ENCODE results near the gene SPINK1.

DNA sequence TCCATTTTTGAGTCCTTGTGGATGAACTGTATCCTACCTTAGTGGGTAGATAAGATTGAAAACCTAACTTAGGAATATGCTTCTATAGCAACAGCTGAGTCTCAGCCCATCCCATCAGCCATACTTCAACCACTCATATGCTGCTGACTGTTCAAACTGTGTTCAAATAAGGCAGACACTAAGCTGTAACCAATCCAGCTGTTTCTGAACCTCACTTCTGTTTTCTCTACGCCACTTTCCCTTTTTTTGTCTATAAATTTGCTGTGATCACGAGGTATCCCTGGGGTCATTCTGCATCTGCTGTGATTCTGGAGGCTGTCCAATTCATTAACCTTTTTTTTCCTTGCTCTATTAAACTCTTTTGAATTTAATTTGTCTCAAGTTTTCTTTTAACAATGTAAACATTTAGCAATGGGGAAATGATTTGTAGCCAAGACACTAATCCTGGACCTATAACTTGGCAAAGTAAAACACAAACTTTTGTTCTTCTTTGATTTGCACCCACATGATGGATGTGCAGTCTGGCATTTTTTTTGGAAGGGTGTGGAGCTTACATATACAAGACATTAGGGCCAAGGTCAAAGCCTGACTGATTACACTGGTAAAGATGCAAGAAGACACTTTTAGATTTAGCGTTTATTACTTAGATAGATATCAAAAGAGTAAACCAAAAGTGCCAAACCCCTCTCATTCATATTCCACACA, 32.1 kb upstream of the SPINK1 start:
- no peak for TF ChIP-seq EZH2 (IDR thresholded peaks at IDR 0.05; ENCODE audit: insufficient read depth, low read length)
- TF ChIP-seq, protein P1, sequence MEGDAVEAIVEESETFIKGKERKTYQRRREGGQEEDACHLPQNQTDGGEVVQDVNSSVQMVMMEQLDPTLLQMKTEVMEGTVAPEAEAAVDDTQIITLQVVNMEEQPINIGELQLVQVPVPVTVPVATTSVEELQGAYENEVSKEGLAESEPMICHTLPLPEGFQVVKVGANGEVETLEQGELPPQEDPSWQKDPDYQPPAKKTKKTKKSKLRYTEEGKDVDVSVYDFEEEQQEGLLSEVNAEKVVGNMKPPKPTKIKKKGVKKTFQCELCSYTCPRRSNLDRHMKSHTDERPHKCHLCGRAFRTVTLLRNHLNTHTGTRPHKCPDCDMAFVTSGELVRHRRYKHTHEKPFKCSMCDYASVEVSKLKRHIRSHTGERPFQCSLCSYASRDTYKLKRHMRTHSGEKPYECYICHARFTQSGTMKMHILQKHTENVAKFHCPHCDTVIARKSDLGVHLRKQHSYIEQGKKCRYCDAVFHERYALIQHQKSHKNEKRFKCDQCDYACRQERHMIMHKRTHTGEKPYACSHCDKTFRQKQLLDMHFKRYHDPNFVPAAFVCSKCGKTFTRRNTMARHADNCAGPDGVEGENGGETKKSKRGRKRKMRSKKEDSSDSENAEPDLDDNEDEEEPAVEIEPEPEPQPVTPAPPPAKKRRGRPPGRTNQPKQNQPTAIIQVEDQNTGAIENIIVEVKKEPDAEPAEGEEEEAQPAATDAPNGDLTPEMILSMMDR (IDR thresholded peaks at IDR 0.05; ENCODE audit: insufficient read depth, low read depth, low read length): no peak

Data from astrocyte (in vitro differentiated cells and primary cell).